OCI-LY7 (cell line): Measurements from ENCODE around the gene KLHDC8A. TPM values are rescaled to one million over a fixed set of nuclear protein-coding genes. Genes with fewer than 3 reads are reported as not detected.
"Not testable (repeated sequence)": the region's sequence is repeated elsewhere in the genome, so short reads cannot be mapped to it uniquely, and the experiment has no call there.

ENCODE experiments used
- BruUV-seq: library from RNA; stranded (reverse); fragments of 400-500 nt; replicated peaks from 2 replicates; lab custom pipeline; 2021; lab: Mats Ljungman, UMichigan
- CTCF ChIA-PET: fragments of 300-600 bp; sonication (Branson Sonifier 250); formaldehyde crosslinking; loops from one replicate; lab custom pipeline; 2022; ENCODE audit warnings: antibody characterized with exemption; ENCODE audit not compliant: unreplicated experiment; lab: Charles Lee
- POLR2A ChIA-PET: fragments of 300-600 bp; sonication (Branson Sonifier 250); formaldehyde crosslinking; loops from one replicate; lab custom pipeline; 2022; ENCODE audit warnings: antibody characterized with exemption; lab: Charles Lee
- DNase-seq: peaks from one replicate; pipeline ENCODE4 v3.0.0-alpha.2; 2015; ENCODE audit warnings: low spot score
- H2AFZ ChIP-seq: fragments of 200-600 bp; sonication (generic), shearing (Covaris generic); 2 replicates; pipeline ENCODE4 v1.6.1; 2014; ENCODE audit warnings: mild to moderate bottlenecking, antibody characterized with exemption, low read length, moderate library complexity
- H3K27ac ChIP-seq: fragments of 200-600 bp; sonication (generic); 2 replicates; pipeline ENCODE4 v1.5.1; 2014; ENCODE audit warnings: mixed run types, low read depth, mild to moderate bottlenecking, moderate library complexity, low read length, inconsistent platforms; ENCODE audit not compliant: poor library complexity, severe bottlenecking
- H3K36me3 ChIP-seq: fragments of 200-600 bp; sonication (generic); 2 replicates; pipeline ENCODE4 v1.6.1; 2014; ENCODE audit warnings: mild to moderate bottlenecking, antibody characterized with exemption, low read length, moderate library complexity, mixed read lengths; ENCODE audit not compliant: insufficient read depth
- H3K4me1 ChIP-seq: fragments of 200-600 bp; sonication (generic); 2 replicates; pipeline ENCODE4 v1.5.1; 2014; ENCODE audit warnings: mild to moderate bottlenecking, low read length; ENCODE audit not compliant: insufficient read depth, poor library complexity, severe bottlenecking
- H3K4me2 ChIP-seq: fragments of 200-600 bp; sonication (generic); 2 replicates; pipeline ENCODE4 v1.6.1; 2014; ENCODE audit warnings: mild to moderate bottlenecking, low read length
- H3K4me3 ChIP-seq: fragments of 200-600 bp; sonication (generic); 2 replicates; pipeline ENCODE4 v1.5.1; 2014; ENCODE audit warnings: mild to moderate bottlenecking, low read depth, low read length; ENCODE audit not compliant: poor library complexity, severe bottlenecking
- H3K79me2 ChIP-seq: fragments of 200-600 bp; sonication (generic); 2 replicates; pipeline ENCODE4 v1.6.1; 2016; ENCODE audit warnings: low read depth, mild to moderate bottlenecking, low read length, moderate library complexity, mixed read lengths; ENCODE audit not compliant: insufficient read depth
- H3K9me2 ChIP-seq: fragments of 200-600 bp; sonication (generic); 2 replicates; pipeline ENCODE4 v1.6.1; 2016; ENCODE audit warnings: mild to moderate bottlenecking, low read length, mixed read lengths; ENCODE audit not compliant: insufficient read depth
- H3K9me3 ChIP-seq: fragments of 200-600 bp; sonication (generic); 2 replicates; pipeline ENCODE4 v1.6.1; 2014; ENCODE audit warnings: mild to moderate bottlenecking, mixed run types, low read length, mixed read lengths
- H4K20me1 ChIP-seq: fragments of 200-600 bp; sonication (generic); 2 replicates; pipeline ENCODE4 v1.6.1; 2014; ENCODE audit warnings: mild to moderate bottlenecking, antibody characterized with exemption, low read length, moderate library complexity, mixed read lengths; ENCODE audit not compliant: insufficient read depth
- CTCF ChIP-seq: fragments of 200-600 bp; sonication (generic); conservative IDR thresholded peaks from 2 replicates; pipeline ENCODE4 v1.5.1; 2014; ENCODE audit warnings: mild to moderate bottlenecking, antibody characterized with exemption, low read length, moderate library complexity, mixed read lengths
- EZH2phosphoT487 ChIP-seq: fragments of 200-600 bp; sonication (generic); IDR thresholded peaks from 2 replicates; pipeline ENCODE4 v1.6.1; 2018; ENCODE audit warnings: low read depth, borderline replicate concordance, mild to moderate bottlenecking, mixed run types, antibody characterized with exemption, low read length, moderate library complexity, mixed read lengths
- intact Hi-C: fragments of 100-400 bp; cut with micrococcal nuclease; formaldehyde crosslinking; loops from one replicate; pipeline ENCODE4 v1.10.0; 2022; ENCODE audit not compliant: unreplicated experiment
- total RNA-seq, 2 experiments: library from RNA; depleted of rRNA in 1 of 2; stranded (reverse); fragments of >200 nt in 1 of 2; shearing (Covaris generic) in 1 of 2; gene quantifications; 2 replicates each; pipeline ENCODE4 v1.2.3, GENCODE V29; 2014 to 2022

KLHDC8A gene
- total RNA-seq, 2 experiments from 2014 or later, result not detected

GRCh38 chr1:205298191-205298994 lies 58.3 kb downstream of the KLHDC8A start:
- no peak for DNase-seq
- intact Hi-C loops, result no loop called here
- Histone ChIP-seq H3K4me1 (peaks cover 76% of the 10 kb centered on the region), H3K4me2 (no peak overlapping the region), H2AFZ (no peak overlapping the region), H3K4me3 (no peak overlapping the region), H3K27ac (no peak overlapping the region), H3K36me3 (peaks cover 14% of the 10 kb centered on the region; the same call in 1 of the 2 replicates), H3K9me3 (no peaks in the 10 kb centered on the region), H3K9me2 (no peaks in the 10 kb centered on the region), H4K20me1 (no peaks in the 10 kb centered on the region), H3K79me2 (no peaks in the 10 kb centered on the region)
- ChIA-PET POLR2A (interaction anchor here (0.5 to 6.7 kb wide), 8 partner anchors 8 to 1387 kb away, joined by 3 to 68 read pairs (median 4); no protein-coding TSS in a partner anchor), CTCF (interaction anchor here (0.6 kb wide), 1 partner anchor 767 kb away, joined by 3 read pairs; no protein-coding TSS in a partner anchor)
- TF ChIP-seq CTCF (no peak), EZH2phosphoT487 (no peak)
- BruUV-seq, result no TSS peak

- BruUV-seq, H3K36me3 ChIP-seq, DNase-seq, H4K20me1 ChIP-seq, H3K79me2 ChIP-seq, H3K27ac ChIP-seq, H3K4me2 ChIP-seq, H2AFZ ChIP-seq, H3K4me3 ChIP-seq, H3K9me3 ChIP-seq, intact Hi-C loops, H3K9me2 ChIP-seq: not testable (repeated sequence)
- ChIA-PET CTCF (interaction anchor here (0.5 to 0.6 kb wide), 2 partner anchors 39 to 766 kb away, joined by 3 to 6 read pairs; no protein-coding TSS in a partner anchor), POLR2A (interaction anchor here (0.5 to 6.7 kb wide), 5 partner anchors 8 to 1386 kb away, joined by 3 to 68 read pairs (median 3); no protein-coding TSS in a partner anchor)
- H3K4me1 ChIP-seq, result peaks cover 76% of the 10 kb centered on the region
Measured at GRCh38 chr1:205297546-205298177, 59.1 kb downstream of the KLHDC8A start.

- no peak overlapping the region for H3K27ac ChIP-seq
- no peak for TF ChIP-seq EZH2phosphoT487
- TF ChIP-seq CTCF, result no peak
- H3K4me1 ChIP-seq, result peaks cover 72% of the 10 kb centered on the region
- no peak overlapping the region for H3K4me3 ChIP-seq
- H3K9me3 ChIP-seq, result no peaks in the 10 kb centered on the region
- no peaks in the 10 kb centered on the region for H4K20me1 ChIP-seq
- H2AFZ ChIP-seq, result no peak overlapping the region
- ChIA-PET POLR2A (interaction anchor here (1.2 to 6.7 kb wide), 2 partner anchors 9 to 18 kb away, joined by 3 to 68 read pairs; no protein-coding TSS in a partner anchor), CTCF (interaction anchor here (2.0 kb wide), 1 partner anchor 11 kb away, joined by 4 read pairs; no protein-coding TSS in a partner anchor)
- no peaks in the 10 kb centered on the region for H3K36me3 ChIP-seq
- no peaks in the 10 kb centered on the region for H3K79me2 ChIP-seq
- H3K9me2 ChIP-seq, result no peaks in the 10 kb centered on the region
- BruUV-seq, result no TSS peak
- intact Hi-C loops, result no loop called here
- no peak for DNase-seq
- no peak overlapping the region for H3K4me2 ChIP-seq
Measured at GRCh38 chr1:205296154-205296553, 60.6 kb downstream of the KLHDC8A start.
